ENCODE data around the gene NCDN. TPM values are rescaled to one million over a fixed set of nuclear protein-coding genes. Genes with fewer than 3 reads are reported as not detected.

NCDN gene
- polyA plus RNA-seq, 4 donors = 14.7 to 23.4 (median 20.3) TPM

GRCh38 chr1:35588197-35588910, 30.8 kb downstream of the NCDN start:
- no peak for DNase-seq (ENCODE audit: low read depth in 4 of 4, low spot score in 2 of 4)

GRCh38 chr1:35589516-35590427, 32.2 kb downstream of the NCDN start:
- DNase-seq (ENCODE audit: low read depth in 4 of 4, low spot score in 2 of 4) = no peak

GRCh38 chr1:35590476-35591040, 33.0 kb downstream of the NCDN start:
- DNase-seq (ENCODE audit: low read depth in 4 of 4, low spot score in 2 of 4) = no peak

GRCh38 chr1:35591211-35591610, 33.6 kb downstream of the NCDN start:
- DNase-seq (ENCODE audit: low read depth in 4 of 4, low spot score in 2 of 4) = no peak

GRCh38 chr1:35592991-35593769, 35.6 kb downstream of the NCDN start:
- DNase-seq (ENCODE audit: low read depth in 4 of 4, low spot score in 2 of 4) = no peak

- no peak for DNase-seq (ENCODE audit: low read depth in 4 of 4, low spot score in 2 of 4)
These were observed 36.6 kb downstream of the NCDN start for GRCh38 chr1:35594005-35594760.

- no peak for DNase-seq (ENCODE audit: low read depth in 4 of 4, low spot score in 2 of 4)
These were observed 38.1 kb downstream of the NCDN start for GRCh38 chr1:35595684-35596083.

- no peak for DNase-seq (ENCODE audit: low read depth in 4 of 4, low spot score in 2 of 4)
These were observed 40.3 kb downstream of the NCDN start for GRCh38 chr1:35597870-35598269.

- DNase-seq (ENCODE audit: low read depth in 4 of 4, low spot score in 2 of 4) = no peak
These were observed 41.3 kb downstream of the NCDN start for GRCh38 chr1:35598895-35599294.

- no peak for DNase-seq (ENCODE audit: low read depth in 4 of 4, low spot score in 2 of 4)
These were observed 41.8 kb downstream of the NCDN start for GRCh38 chr1:35599411-35599810.

- DNase-seq (ENCODE audit: low read depth in 4 of 4, low spot score in 2 of 4) = no peak
These were observed 43.0 kb downstream of the NCDN start for GRCh38 chr1:35600593-35600992.

- no peak for DNase-seq (ENCODE audit: low read depth in 4 of 4, low spot score in 2 of 4)
These were observed 45.9 kb downstream of the NCDN start for GRCh38 chr1:35603468-35603867.

GRCh38 chr1:35603941-35604340, 46.3 kb downstream of the NCDN start:
- DNase-seq (ENCODE audit: low read depth in 4 of 4, low spot score in 2 of 4) = no peak

- no peak for DNase-seq (ENCODE audit: low read depth in 4 of 4, low spot score in 2 of 4)
These were observed 47.7 kb downstream of the NCDN start for GRCh38 chr1:35605071-35605866.

GRCh38 chr1:35605867-35606182, 48.2 kb downstream of the NCDN start:
- no peak for DNase-seq (ENCODE audit: low read depth in 4 of 4, low spot score in 2 of 4)

- DNase-seq (ENCODE audit: low read depth in 4 of 4, low spot score in 2 of 4) = no peak
These were observed 54.1 kb downstream of the NCDN start for GRCh38 chr1:35611655-35612054.

GRCh38 chr1:35615440-35615839, 57.8 kb downstream of the NCDN start:
- no peak for DNase-seq (ENCODE audit: low read depth in 4 of 4, low spot score in 2 of 4)
